SK-MEL-5 (cell line): ENCODE results near the gene LCE3C. TPM values are rescaled to one million over a fixed set of nuclear protein-coding genes. Genes with fewer than 3 reads are reported as not detected.

Source experiments
- DNase-seq: peaks from one replicate; pipeline ENCODE4 v3.0.0-alpha.2; 2016; ENCODE audit warnings: low read depth, low spot score
- in situ Hi-C: cut with HindIII; loops from 2 replicates; pipeline ENCODE4 v1.10.0; 2016; ENCODE audit warnings: low sequenced_read_pairs, high pct_unique_total_duplicates, low pct_unique_long_range_greater_than_20kb
- small RNA-seq, 2 experiments: library from RNA; depleted of rRNA; stranded (forward); fragments of <200 nt; gene quantifications; one replicate each; pipeline ENCODE3, GENCODE V24; 2014
- total RNA-seq: library from RNA; depleted of rRNA; stranded (reverse); fragments of >200 nt; shearing (Covaris generic); gene quantifications from 2 replicates; pipeline ENCODE4 v1.2.3, GENCODE V29; 2014; rRNA removed

Gene LCE3C
- total RNA-seq, 1 experiment from 2014 or later, result not detected

DNA sequence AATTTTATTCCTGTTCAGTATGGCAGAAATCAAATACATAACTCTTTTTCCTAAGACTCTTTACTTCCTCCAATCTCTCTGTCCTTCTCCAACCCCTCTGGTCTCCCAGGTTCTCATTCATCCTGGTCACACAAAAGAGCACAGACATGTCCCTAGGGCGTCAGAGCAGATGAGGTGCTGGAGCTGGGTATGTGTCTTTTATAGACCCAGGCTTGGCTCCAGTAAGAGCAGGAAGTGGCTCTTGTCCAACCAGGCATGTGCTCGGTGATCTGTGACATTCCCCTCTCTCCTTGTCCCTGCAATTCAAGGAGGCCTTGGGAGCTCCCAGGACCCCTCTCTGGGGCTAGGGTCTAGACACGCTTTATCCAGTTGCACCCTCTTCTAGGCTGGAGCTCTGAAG lies 45.1 kb downstream of the LCE3C start:
- no peak for DNase-seq
- in situ Hi-C loops, result no loop called here

DNA sequence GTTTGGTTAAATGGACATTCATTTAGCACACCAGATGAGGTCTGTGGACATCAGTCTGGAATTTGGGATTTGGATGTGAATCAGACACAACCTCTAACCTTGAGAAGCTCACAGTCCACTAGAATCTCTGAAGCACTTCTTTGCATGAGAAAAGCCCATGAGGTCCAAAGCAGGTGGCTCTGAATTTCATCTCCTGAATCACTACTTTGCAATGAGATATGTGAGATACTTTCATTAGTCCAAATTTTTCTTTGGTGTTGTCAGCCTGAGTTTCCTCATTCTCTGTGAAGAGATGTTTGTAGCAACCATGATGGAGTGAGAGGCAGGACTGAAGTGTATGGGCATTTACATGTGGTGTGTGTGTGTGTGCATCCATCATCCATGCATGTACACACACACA lies 46.6 kb downstream of the LCE3C start:
- no peak for DNase-seq
- in situ Hi-C loops, result no loop called here

Small RNA genes within 50 kb of the gene (small RNA-seq; reads per million reads assigned to genes)
- gene LCE3A, result 0 reads per million in 2 experiments
- gene LCE3B, result 0 reads per million in 2 experiments

Other genes starting within 250 kb of the LCE3C start
- gene FLG2, start 240.2 kb upstream of the LCE3C start, total RNA-seq, result not detected in 2 replicates
- gene CRNN, start 186.0 kb upstream of the LCE3C start, total RNA-seq, result not detected in 2 replicates
- gene LCE5A, start 89.4 kb upstream of the LCE3C start, total RNA-seq, result not detected in 2 replicates
- gene CRCT1, start 85.8 kb upstream of the LCE3C start, total RNA-seq, result not detected in 2 replicates
- gene LCE3E, start 33.5 kb upstream of the LCE3C start, total RNA-seq, result not detected in 2 replicates
- gene LCE3D, start 19.7 kb upstream of the LCE3C start, total RNA-seq, result not detected in 2 replicates
- gene LCE3B, start 13.6 kb downstream of the LCE3C start, total RNA-seq, result not detected in 2 replicates
- not detected in 2 replicates for gene LCE3A, start 22.9 kb downstream of the LCE3C start, total RNA-seq
- gene LCE2D, start 63.1 kb downstream of the LCE3C start, total RNA-seq, result not detected in 2 replicates
- gene LCE2C, start 75.0 kb downstream of the LCE3C start, total RNA-seq, result not detected in 2 replicates
- not detected in 2 replicates for gene LCE2B, start 85.9 kb downstream of the LCE3C start, total RNA-seq
- gene LCE2A, start 98.1 kb downstream of the LCE3C start, total RNA-seq, result 2.5 and 3.3 TPM in 2 replicates
- gene LCE4A, start 107.9 kb downstream of the LCE3C start, total RNA-seq, result not detected in 2 replicates
- not detected in 2 replicates for gene KPRP, start 157.8 kb downstream of the LCE3C start, total RNA-seq
- not detected in 2 replicates for gene LCE1F, start 174.9 kb downstream of the LCE3C start, total RNA-seq
- not detected in 2 replicates for gene LCE1E, start 186.0 kb downstream of the LCE3C start, total RNA-seq
- not detected in 2 replicates for gene LCE1D, start 196.5 kb downstream of the LCE3C start, total RNA-seq
- gene LCE1C, start 206.4 kb downstream of the LCE3C start, total RNA-seq, result not detected in 2 replicates
- not detected in 2 replicates for gene LCE1B, start 211.7 kb downstream of the LCE3C start, total RNA-seq
- gene LCE1A, start 227.2 kb downstream of the LCE3C start, total RNA-seq, result not detected in 2 replicates
- not detected in 2 replicates for gene LCE6A, start 242.6 kb downstream of the LCE3C start, total RNA-seq